Prostate gland (tissue), 2 donors: ENCODE data around the gene MAGI2.

Source experiments
- POLR2A ChIP-seq: fragments of 450-650 bp; IDR thresholded peaks from one replicate; pipeline ENCODE4 v1.6.1; 2016; ENCODE audit warnings: antibody characterized with exemption, mild to moderate bottlenecking
- POLR2AphosphoS5 ChIP-seq: sonication (generic); formaldehyde crosslinking; IDR thresholded peaks from one replicate; pipeline ENCODE4 v1.6.1; 2017; ENCODE audit warnings: antibody characterized with exemption
- TF ChIP-seq, protein P1 (sequence below), 4 experiments: fragments of 200-600 bp in 2 of 4; fragments of 450-650 bp in 2 of 4; sonication (generic) in 2 of 4; IDR thresholded peaks; 1 replicate in 3 of 4; 2 replicates in 1 of 4; pipeline ENCODE4 v1.5.1; 2016 to 2019; ENCODE audit warnings: antibody characterized with exemption in 4 of 4, mild to moderate bottlenecking in 2 of 4, moderate library complexity in 2 of 4

DNA sequence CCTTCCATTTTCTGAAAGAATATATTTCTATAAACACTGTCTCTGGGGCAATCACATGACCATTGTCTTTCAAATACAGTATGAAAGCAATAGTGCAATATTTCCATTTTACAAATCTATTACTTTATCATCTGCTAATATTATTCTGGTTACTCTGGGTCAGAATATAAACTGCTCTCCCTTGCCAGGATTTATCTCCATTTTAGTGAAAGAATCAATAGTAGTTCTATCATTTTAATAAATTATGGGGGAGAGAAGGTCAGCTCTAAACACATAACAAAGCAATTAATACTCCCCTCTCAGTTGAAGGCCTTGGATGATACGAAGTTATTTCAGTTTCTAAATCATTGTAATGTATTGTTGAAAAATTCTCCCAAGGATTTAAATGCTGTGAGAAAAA lies 608.3 kb downstream of the MAGI2 start:
- TF ChIP-seq, protein P1, sequence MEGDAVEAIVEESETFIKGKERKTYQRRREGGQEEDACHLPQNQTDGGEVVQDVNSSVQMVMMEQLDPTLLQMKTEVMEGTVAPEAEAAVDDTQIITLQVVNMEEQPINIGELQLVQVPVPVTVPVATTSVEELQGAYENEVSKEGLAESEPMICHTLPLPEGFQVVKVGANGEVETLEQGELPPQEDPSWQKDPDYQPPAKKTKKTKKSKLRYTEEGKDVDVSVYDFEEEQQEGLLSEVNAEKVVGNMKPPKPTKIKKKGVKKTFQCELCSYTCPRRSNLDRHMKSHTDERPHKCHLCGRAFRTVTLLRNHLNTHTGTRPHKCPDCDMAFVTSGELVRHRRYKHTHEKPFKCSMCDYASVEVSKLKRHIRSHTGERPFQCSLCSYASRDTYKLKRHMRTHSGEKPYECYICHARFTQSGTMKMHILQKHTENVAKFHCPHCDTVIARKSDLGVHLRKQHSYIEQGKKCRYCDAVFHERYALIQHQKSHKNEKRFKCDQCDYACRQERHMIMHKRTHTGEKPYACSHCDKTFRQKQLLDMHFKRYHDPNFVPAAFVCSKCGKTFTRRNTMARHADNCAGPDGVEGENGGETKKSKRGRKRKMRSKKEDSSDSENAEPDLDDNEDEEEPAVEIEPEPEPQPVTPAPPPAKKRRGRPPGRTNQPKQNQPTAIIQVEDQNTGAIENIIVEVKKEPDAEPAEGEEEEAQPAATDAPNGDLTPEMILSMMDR (IDR thresholded peaks at IDR 0.05) = no peak
- TF ChIP-seq POLR2A = no peak
- no peak for TF ChIP-seq POLR2AphosphoS5
